Tongue (tissue), 2 donors: ENCODE results near the gene PPP6R3. TPM values are rescaled to one million over a fixed set of nuclear protein-coding genes. Genes with fewer than 3 reads are reported as not detected.

Source experiments
- small RNA-seq: library from RNA; depleted of rRNA; stranded (forward); fragments of <200 nt; gene quantifications from one replicate; pipeline ENCODE3, GENCODE V24; 2014; ENCODE audit warnings: low replicate concordance
- total RNA-seq: library from RNA; depleted of rRNA; stranded (reverse); fragments of >200 nt; gene quantifications from one replicate; pipeline ENCODE4 v1.2.3, GENCODE V29; 2014

The PPP6R3 gene
- total RNA-seq, 1 donor from 2014 or later = 192 TPM

Small RNA genes within 50 kb of the gene (small RNA-seq; reads per million reads assigned to genes)
- gene NDUFA3P2 = not detected

Other genes with a start within 250 kb of the PPP6R3 start
- 54.7 TPM for gene KMT5B, start 247.5 kb upstream of the PPP6R3 start, total RNA-seq
- 18.2 TPM for gene C11orf24, start 188.8 kb upstream of the PPP6R3 start, total RNA-seq
- 67.5 TPM for gene LRP5, start 148.2 kb upstream of the PPP6R3 start, total RNA-seq
- gene GAL, start 223.8 kb downstream of the PPP6R3 start, total RNA-seq = not detected